22Rv1 (cell line): ENCODE results near the gene ADAM12.

Experiments
- CTCF ChIP-seq: fragments of 450-650 bp; IDR thresholded peaks from 2 replicates; pipeline ENCODE4 v1.5.1; 2017; ENCODE audit warnings: mild to moderate bottlenecking
- ZFX ChIP-seq: fragments of 450-650 bp; IDR thresholded peaks from 2 replicates; pipeline ENCODE4 v1.6.1; 2017; ENCODE audit warnings: antibody characterized with exemption, borderline replicate concordance

- TF ChIP-seq CTCF (no peak), ZFX (no peak)
Measured at GRCh38 chr10:126073606-126074005, 314.7 kb downstream of the ADAM12 start.
